ENCODE measurements around the gene FBXL15.

DNA sequence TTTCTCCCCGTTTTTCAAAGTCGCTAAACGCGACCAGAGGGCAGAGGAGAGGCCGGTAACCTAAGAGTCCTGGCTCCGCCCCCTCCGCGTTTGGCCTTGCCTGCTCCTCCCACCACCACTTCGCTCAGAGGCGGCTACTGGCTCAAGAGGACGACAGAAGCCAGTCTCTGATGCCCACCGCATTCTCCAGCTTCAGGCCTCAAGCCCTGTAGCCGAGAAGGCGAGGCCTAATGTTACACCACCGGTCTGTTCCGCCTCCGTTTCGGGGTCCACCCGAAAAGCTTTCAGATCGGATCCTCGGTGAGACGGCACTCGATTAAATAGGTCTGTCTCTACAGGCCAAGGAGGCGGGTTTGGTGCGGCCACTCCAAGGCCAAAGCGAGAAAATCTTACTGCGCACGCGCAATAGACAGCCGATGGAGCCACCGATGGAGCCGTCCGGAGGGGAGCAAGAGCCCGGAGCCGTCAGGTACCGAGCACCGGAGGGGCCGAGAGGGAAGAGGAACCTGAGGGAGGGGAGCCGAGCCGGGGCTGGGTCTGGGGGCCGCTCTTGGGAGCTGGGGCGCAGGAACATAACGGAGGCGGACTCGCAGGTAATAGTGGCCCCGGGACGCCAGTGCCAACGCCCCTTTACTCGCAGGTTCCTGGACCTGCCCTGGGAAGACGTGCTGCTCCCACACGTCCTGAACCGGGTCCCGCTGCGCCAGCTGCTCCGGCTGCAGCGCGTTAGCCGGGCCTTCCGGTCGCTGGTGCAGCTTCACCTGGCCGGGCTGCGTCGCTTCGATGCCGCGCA lies at the start of gene FBXL15:
- TF ChIP-seq CTCF (IDR thresholded peaks at IDR 0.05) (peak in 1 of 3 experiments; percentile 42), POLR2A (IDR thresholded peaks at IDR 0.05; ENCODE audit: low read depth) (no peak), POLR2AphosphoS5 (IDR thresholded peaks at IDR 0.05) (peak; percentile 75 to 92), EP300 (IDR thresholded peaks at IDR 0.05) (no peak)

All from esophagus muscularis mucosa (tissue), 4 donors.